ENCODE data around the gene BMF.
"Not testable (repeated sequence)": the region's sequence is repeated elsewhere in the genome, so short reads cannot be mapped to it uniquely, and the experiment has no call there.

The BMF gene, protein sequence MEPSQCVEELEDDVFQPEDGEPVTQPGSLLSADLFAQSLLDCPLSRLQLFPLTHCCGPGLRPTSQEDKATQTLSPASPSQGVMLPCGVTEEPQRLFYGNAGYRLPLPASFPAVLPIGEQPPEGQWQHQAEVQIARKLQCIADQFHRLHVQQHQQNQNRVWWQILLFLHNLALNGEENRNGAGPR

DNA sequence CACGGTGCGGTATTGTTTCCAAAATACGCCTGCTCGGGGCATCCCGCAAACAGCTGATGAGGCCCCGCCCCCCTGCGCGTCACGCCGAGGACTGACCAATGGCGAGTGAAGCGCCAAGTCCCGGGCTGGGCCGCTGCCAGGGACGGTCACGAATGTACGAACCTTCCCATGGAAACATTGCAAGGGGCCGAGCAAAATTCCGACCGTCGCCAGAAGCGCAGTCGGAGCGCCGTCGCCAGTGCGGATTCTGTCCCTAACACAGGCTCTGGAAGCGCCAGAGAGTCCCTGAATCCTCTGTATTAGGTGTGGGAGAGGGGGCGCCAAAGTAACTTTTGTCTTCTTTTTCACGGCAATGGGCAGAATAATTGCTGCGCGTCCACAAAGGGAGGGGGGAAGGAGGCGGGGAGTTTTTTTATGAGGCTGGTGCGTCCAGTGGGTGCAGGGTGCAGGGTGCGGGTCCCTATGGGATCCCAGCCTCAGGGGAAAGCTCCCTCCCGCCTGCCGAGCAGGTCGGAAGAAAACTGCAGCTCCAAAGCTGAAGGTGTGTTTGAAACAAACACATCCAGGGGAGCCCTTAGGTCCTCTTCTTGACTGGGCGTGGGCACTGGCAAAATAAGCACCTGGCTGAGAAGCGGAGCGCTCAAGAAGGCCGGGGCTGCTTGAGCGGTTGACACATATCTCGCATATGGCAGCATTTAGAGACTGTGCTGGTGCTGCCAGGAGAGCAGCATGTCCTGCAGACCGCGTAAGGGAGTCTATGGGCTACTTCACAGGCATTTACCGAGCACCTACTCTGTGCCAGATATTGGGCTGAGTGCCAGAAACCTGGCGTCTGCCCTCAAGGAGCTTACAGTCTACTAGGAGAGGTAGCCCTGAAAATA is at the start of gene BMF:
Gene BMF (minus strand): TSS at position 25 of the 881 bp plus-strand sequence. CDS start 2,793 bp downstream, outside the sequence.
- peak; percentile 100 for DNase-seq

- no peak for DNase-seq
Measured at GRCh38 chr15:40157778-40158447, 49.2 kb upstream of the BMF start.

DNA sequence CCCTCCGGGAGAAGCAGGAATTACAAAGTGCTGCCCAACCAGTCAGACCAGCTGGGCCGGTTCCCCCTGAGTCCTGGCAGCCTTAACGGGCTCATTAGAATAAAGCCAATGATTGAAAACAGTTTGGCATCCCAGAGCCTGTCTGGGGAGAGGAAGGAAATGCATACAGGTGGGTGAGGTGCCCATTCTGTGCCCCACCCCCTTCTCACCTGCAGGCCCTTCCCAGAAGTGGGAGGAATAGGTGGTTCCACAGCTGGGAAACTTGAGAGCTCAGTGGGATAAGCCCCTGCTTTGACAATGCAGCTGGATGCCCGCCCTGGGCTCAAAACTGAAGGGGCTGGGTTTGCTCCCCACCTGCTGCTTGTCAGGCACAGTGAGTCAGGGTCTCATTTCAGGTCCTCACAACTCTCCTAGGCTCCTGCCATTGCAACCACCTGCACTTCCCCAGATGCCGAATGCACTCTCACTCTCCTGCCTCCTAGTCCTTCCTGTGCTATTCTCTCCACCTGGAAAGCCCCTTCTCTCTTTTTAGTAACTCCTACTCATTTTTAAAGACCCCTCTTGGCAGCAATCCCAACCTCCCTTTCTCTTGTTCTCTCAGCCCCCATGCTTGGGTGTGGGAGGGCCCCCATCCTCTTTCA is 46.7 kb upstream of the BMF start:
- no peak for DNase-seq

DNA sequence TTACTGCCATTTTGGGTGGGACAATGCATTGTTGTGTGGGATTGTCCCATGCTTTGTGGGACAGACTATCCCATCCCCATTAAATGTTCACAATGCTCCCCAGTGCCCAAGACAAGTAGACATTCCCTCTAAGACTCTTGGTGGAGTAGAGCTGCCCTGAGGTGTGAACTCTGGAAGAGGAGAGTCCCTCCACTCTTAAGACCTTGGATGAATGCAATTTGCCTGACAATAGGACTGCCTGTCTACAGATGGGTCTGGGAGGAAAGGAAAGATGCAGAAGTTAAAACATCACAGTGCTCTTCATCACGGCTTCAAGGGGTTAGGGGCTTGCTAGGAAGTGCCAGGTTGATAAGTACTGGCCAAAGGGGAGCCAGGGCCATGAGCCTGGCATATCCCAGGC is 46.1 kb upstream of the BMF start:
- not testable (repeated sequence) for DNase-seq

DNA sequence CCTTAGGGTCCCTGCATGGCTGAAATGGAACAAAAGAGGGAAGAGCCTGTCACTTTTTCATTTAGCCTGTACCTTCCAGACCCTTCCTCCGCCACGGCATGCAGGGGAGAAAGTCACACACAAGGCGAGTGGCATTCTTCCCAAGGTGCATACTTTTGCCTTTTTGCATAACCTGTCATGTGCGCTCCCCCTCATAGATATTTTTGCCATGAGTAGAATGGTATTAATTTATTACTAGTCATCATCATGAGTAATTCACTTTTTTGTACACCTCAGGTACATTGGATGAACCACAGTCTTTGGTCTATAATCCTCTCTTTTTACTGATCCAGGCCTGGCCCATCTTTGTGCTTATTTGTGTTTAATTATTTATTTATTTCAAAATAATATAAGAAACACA is 43.3 kb upstream of the BMF start:
- no peak for DNase-seq

GRCh38 chr15:40151499-40151898 is 42.8 kb upstream of the BMF start:
- DNase-seq = no peak

- DNase-seq = no peak
Measured at GRCh38 chr15:40150163-40150925, 41.7 kb upstream of the BMF start.

GRCh38 chr15:40149339-40149738 is 40.7 kb upstream of the BMF start:
- no peak for DNase-seq

DNA sequence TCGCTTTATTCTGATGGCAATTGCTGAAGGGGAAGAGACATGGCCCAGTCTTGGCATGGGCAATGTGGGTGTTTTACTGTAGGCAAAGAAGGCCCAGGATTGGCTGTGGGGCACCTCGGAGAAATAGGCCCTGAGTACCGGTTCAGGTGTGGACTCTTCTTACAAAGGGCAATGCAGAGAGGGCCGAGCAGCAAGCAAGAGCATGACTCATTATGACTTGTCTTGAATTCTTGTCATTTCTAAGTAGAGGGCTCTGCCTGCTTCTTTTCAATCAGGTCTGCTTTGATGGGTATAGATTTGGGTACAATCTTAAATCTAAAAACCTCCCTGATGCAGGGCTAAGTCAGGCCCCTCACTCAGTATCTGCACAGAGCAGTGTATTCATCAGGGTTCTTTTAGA is 37.4 kb upstream of the BMF start:
- no peak for DNase-seq

DNA sequence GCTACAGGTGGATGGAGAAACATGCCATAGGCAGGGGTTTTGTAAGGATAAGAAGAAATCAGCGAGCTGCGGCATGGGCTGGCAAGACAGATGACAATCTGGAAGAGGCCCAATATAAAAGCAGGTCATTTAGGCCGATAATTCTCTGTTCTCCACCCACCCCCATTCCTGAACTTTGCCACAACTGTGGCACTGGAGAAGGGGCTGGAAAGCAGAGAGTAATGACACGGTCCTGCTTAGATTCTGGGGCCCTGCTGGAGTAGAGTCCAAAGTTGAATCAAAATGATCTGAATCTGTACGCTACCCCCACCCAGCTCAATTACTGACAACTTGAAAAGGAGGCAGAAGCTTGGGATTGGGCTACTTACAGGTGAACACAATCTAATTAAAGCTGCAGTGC is 33.7 kb upstream of the BMF start:
- DNase-seq = no peak

GRCh38 chr15:40138201-40138570 is 29.5 kb upstream of the BMF start:
- not testable (repeated sequence) for DNase-seq

DNA sequence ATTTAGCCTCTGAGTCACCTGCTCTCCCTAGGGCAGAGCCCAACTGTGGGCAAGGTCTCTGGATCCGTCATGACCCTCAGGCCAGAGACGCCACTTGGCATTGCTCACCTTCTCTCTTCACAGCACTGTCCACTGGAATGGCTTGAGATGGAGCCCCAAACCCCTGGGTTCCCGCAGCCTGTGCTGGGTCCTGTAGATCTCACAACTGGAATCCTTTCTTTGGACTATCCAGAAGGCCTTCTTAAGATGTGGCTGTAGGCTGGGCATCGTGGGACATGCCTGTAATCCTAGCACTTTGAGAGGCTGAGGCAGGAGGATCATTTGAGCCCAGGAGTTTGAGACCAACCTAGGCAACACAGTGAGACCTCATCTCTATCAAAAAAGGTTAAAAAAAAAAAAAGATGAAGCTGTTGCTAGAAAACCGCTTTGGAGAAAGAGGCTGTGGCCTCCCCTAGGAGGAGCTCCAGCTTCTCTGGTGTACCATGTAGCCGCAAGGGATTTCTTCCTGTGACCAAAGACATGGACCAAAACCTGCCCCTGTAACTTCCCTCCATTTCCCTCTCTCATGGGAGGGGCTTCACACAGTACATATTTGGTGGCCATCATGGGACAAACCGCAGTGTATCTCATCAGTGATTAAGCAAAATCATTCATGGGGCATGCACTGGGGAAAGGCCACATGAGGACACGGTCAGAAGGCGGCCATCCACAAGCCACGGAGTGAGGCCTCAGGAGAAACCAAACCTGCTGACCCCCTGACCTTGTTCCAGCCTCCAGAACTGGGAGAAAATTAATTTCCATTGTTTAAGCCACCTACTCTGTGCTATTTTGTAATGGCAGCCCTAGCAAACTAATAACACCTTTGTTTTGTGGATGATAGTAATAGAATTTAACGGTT is 28.9 kb upstream of the BMF start:
- DNase-seq = no peak

- no peak for DNase-seq
Measured at GRCh38 chr15:40136470-40137302, 28.0 kb upstream of the BMF start.

DNA sequence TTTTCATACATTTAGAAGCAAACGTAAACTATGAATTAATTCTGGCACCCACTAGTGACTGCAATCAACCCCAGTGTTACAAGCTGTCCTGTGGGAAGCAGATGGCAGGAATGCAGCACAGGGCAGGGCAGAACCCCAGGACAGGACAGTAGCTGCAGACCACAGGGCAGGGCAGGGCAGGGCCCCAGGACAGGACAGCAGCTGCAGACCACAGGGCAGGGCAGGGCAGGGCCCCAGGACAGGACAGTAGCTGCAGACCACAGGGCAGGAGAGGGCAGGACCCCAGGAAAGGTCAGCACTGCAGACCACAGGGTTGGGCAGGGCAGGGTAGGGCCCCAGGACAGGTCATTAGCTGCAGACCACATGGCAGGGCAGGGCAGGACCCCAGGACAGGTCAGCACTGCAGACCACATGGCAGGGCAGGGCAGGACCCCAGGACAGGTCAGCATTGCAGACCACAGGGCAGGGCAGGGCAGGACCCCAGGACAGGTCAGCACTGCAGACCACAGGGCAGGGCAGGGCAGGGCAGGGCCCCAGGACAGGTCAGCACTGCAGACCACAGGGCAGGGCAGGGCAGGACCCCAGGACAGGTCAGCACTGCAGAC is 27.3 kb upstream of the BMF start:
- not testable (repeated sequence) for DNase-seq

DNA sequence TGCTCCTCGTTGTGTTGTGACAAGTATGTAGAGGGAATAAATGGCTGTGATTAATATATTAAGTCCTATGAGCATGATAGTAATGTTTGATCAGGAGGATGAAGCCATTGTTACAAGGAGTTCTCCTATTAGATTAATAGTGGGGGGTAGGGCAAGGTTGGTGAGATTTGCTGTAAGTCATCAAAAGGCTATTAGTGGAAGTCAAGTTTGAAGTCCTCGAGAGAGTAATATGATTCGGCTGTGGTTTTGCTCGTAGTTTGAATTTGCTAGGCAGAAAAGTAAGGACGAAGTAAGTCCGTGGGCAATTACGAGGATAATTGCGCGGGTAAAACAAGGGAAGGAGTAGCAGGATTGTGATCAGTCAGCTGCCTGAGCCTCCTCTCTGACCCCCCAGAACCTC is 26.2 kb upstream of the BMF start:
- DNase-seq = no peak

DNA sequence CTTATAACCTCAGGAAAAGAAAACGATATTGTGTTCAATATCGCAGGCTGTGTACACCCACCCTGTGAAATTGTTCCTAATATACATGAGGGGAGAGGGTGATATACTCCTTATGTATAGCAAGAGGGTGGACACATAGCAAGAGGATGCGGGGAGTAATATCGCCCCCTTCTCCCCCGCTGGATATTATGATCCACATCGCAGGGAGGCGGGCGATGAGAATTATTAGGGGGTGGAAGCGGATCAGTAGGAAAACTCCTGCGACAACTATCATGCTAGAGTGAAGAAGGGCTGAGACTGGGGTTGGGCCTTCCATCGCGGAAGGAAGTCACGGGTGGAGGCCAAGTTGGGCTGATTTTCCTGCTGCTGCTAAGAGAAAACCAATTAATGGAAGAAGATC is 24.9 kb upstream of the BMF start:
- DNase-seq = no peak

GRCh38 chr15:40130799-40131502 is 22.3 kb upstream of the BMF start:
- no peak for DNase-seq

GRCh38 chr15:40130118-40130517 is 21.4 kb upstream of the BMF start:
- DNase-seq = no peak

Measured in right forelimb (tissue), 1 donor.